GM10847 (cell line): ENCODE results near the gene FBXO8.

Experiments
- POLR2A ChIP-seq: IDR thresholded peaks from 2 replicates; pipeline ENCODE4 v1.6.1; 2011; ENCODE audit not compliant: insufficient read length; ENCODE audit errors: extremely low read depth

Gene FBXO8

GRCh38 chr4:174262624-174263444 lies 20.6 kb downstream of the FBXO8 start:
- no peak for TF ChIP-seq POLR2A

GRCh38 chr4:174260099-174260498 lies 23.4 kb downstream of the FBXO8 start:
- TF ChIP-seq POLR2A = no peak

GRCh38 chr4:174259580-174259979 lies 23.9 kb downstream of the FBXO8 start:
- TF ChIP-seq POLR2A = no peak

GRCh38 chr4:174256277-174256713 lies 27.2 kb downstream of the FBXO8 start:
- no peak for TF ChIP-seq POLR2A

- no peak for TF ChIP-seq POLR2A
These were observed 27.7 kb downstream of the FBXO8 start for GRCh38 chr4:174255786-174256185.

GRCh38 chr4:174255374-174255773 lies 28.1 kb downstream of the FBXO8 start:
- TF ChIP-seq POLR2A = no peak

- TF ChIP-seq POLR2A = no peak
These were observed 28.9 kb downstream of the FBXO8 start for GRCh38 chr4:174254613-174255012.

- no peak for TF ChIP-seq POLR2A
These were observed 31.1 kb downstream of the FBXO8 start for GRCh38 chr4:174252412-174252811.

- TF ChIP-seq POLR2A = no peak
These were observed 35.1 kb downstream of the FBXO8 start for GRCh38 chr4:174248407-174248806.

- TF ChIP-seq POLR2A = no peak
These were observed 37.8 kb downstream of the FBXO8 start for GRCh38 chr4:174245714-174246113.

- TF ChIP-seq POLR2A = no peak
These were observed 39.0 kb downstream of the FBXO8 start for GRCh38 chr4:174244441-174244840.

GRCh38 chr4:174241162-174241561 lies 42.3 kb downstream of the FBXO8 start:
- TF ChIP-seq POLR2A = no peak

- TF ChIP-seq POLR2A = no peak
These were observed 47.1 kb downstream of the FBXO8 start for GRCh38 chr4:174236359-174236758.

GRCh38 chr4:174230680-174231079 lies 52.8 kb downstream of the FBXO8 start:
- TF ChIP-seq POLR2A = no peak

GRCh38 chr4:174230148-174230547 lies 53.3 kb downstream of the FBXO8 start:
- TF ChIP-seq POLR2A = no peak

- no peak for TF ChIP-seq POLR2A
These were observed 54.5 kb downstream of the FBXO8 start for GRCh38 chr4:174228988-174229387.
